ENCODE results near the gene AGMAT. TPM values are rescaled to one million over a fixed set of nuclear protein-coding genes. Genes with fewer than 3 reads are reported as not detected.

AGMAT gene
- total and polyA plus RNA-seq, 7 experiments from 2014 or later, result 6.4 to 21.5 (median 9.9) TPM

DNA sequence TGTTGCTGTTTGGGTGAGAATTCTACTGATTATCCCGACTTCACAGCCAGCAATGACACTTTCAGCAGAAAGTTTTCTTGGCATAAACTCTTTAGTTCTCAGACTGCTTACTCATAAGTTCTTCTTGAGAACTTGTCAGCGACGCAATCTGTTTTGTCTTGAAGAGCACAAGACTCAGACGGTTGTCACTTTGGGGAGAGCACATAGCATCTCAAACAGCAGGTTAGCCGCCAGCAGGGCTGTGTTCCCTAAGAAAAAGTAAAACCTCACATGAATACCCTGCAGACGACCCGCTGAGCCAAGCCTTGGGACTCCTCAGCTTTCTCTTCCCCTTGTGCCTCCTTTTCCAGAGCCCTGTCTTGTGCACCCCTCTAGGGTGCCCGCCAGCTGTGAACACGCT is 11.4 kb downstream of the AGMAT start:
- Histone ChIP-seq H3K9me3 (ENCODE audit: control insufficient read depth in 2 of 3, low read length in 3 of 3) (no peaks in the 10 kb centered on the region), H3K4me1 (ENCODE audit: control insufficient read depth in 2 of 2, insufficient read depth in 2 of 2, low read length in 2 of 2) (peaks cover 5 to 16% of the 10 kb centered on the region in 2 donors), H3K27ac (ENCODE audit: low read depth, low read length) (no peak overlapping the region), H3K4me3 (ENCODE audit: low read length) (no peak overlapping the region), H3K27me3 (ENCODE audit: control insufficient read depth in 2 of 2, insufficient read depth in 2 of 2, low read length in 2 of 2) (no peaks in the 10 kb centered on the region), H3K36me3 (ENCODE audit: control insufficient read depth in 2 of 3, insufficient read depth in 3 of 3, low read length in 3 of 3) (peaks cover 0 to 40% (median 0%) of the 10 kb centered on the region in 3 experiments)
- ChIA-PET POLR2A (interaction anchor here (0.6 to 1.2 kb wide), 4 partner anchors 8 to 49 kb away, joined by 3 to 8 read pairs (median 3); no protein-coding TSS in a partner anchor), CTCF (interaction anchor here (0.6 kb wide), 1 partner anchor 117 kb away, joined by 4 read pairs; no protein-coding TSS in a partner anchor)
- Mint-ChIP-seq H3K36me3 (peaks cover 5 to 38% (median 20%) of the 10 kb centered on the region in 5 donors), H3K4me1 (peaks cover 8 to 28% (median 26%) of the 10 kb centered on the region in 7 donors), H3K27ac (peak overlapping the region in 5 of 9 donors; percentile 15 to 68 (median 62)), H3K27me3 (no peaks in the 10 kb centered on the region), H3K9me3 (no peaks in the 10 kb centered on the region), H3K4me3 (no peak overlapping the region)
- intact Hi-C loops (cut with micrococcal nuclease), result no loop called here
- ATAC-seq (no peak), DNase-seq (no peak)

DNA sequence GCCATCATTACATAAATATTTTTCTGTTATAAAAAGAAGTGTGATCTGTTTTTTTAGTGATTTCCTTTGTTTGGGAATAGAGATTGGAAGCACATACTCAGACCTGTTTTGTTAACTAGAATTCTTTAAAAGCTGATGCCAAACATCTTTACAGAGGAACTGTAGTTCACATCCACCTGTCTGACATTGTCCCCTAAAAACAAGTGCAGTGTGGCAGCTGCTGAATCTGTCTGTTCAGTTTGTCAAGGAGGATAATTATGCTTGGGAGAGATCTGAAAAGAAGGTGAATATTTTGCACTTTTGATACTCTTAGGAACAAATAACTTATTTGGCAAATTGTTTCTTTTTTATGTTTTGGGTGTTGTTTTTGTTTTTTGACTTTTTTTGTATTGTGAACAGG is 13.6 kb downstream of the AGMAT start:
- no peak overlapping the region for H3K4me3 Mint-ChIP-seq
- Histone ChIP-seq H3K27ac (ENCODE audit: low read depth, low read length) (no peak overlapping the region), H3K9me3 (ENCODE audit: control insufficient read depth in 2 of 3, low read length in 3 of 3) (no peaks in the 10 kb centered on the region), H3K36me3 (ENCODE audit: control insufficient read depth in 2 of 3, insufficient read depth in 3 of 3, low read length in 3 of 3) (peaks cover 7 to 62% (median 11%) of the 10 kb centered on the region in 3 experiments), H3K27me3 (ENCODE audit: control insufficient read depth in 2 of 2, insufficient read depth in 2 of 2, low read length in 2 of 2) (no peaks in the 10 kb centered on the region), H3K4me3 (ENCODE audit: low read length) (no peak overlapping the region), H3K4me1 (ENCODE audit: control insufficient read depth in 2 of 2, insufficient read depth in 2 of 2, low read length in 2 of 2) (no peaks in the 10 kb centered on the region)
- H3K27me3 Mint-ChIP-seq, result no peaks in the 10 kb centered on the region
- ChIA-PET POLR2A (interaction anchor here (0.7 to 0.9 kb wide), 2 partner anchors 46 to 97 kb away, joined by 3 to 4 read pairs; no protein-coding TSS in a partner anchor), CTCF (interaction anchor here (0.7 kb wide), 1 partner anchor 23 kb away, joined by 3 read pairs; no protein-coding TSS in a partner anchor)
- no peak for ATAC-seq
- peak overlapping the region in 8 of 9 donors; percentile 30 to 83 (median 52) for H3K27ac Mint-ChIP-seq
- intact Hi-C loops (cut with micrococcal nuclease), result no loop called here
- peaks cover 0 to 11% (median 7%) of the 10 kb centered on the region in 7 donors for H3K4me1 Mint-ChIP-seq
- H3K9me3 Mint-ChIP-seq, result no peaks in the 10 kb centered on the region
- H3K36me3 Mint-ChIP-seq, result peaks cover 10 to 53% (median 18%) of the 10 kb centered on the region in 5 donors
- no peak for DNase-seq

DNA sequence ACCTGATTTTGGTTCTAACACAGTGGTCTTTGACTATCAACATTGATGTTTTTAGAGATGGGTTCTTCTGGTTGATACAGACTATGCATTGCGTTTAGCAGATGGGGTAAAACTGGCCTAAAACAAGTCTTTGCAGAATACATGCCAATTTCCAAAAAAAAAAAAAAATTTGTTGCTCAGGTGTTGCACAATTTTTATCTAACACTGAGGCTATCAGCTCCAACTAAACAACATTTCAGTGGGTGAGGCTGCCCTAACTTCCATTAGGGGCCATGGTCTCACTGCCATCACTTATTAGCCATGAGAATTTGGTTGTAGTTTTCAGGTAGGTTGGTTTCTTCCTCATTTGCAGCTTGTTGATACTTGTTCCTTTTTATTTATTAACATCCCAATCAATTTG is 14.0 kb downstream of the AGMAT start:
- Mint-ChIP-seq H3K27ac (peak overlapping the region in 7 of 9 donors; percentile 30 to 83 (median 55)), H3K9me3 (no peaks in the 10 kb centered on the region), H3K27me3 (no peaks in the 10 kb centered on the region), H3K4me1 (peaks cover 0 to 11% (median 7%) of the 10 kb centered on the region in 7 donors), H3K36me3 (peaks cover 11 to 57% (median 19%) of the 10 kb centered on the region in 5 donors), H3K4me3 (no peak overlapping the region)
- Histone ChIP-seq H3K4me3 (ENCODE audit: low read length) (no peak overlapping the region), H3K27me3 (ENCODE audit: control insufficient read depth in 2 of 2, insufficient read depth in 2 of 2, low read length in 2 of 2) (no peaks in the 10 kb centered on the region), H3K4me1 (ENCODE audit: control insufficient read depth in 2 of 2, insufficient read depth in 2 of 2, low read length in 2 of 2) (no peaks in the 10 kb centered on the region), H3K36me3 (ENCODE audit: control insufficient read depth in 2 of 3, insufficient read depth in 3 of 3, low read length in 3 of 3) (peaks cover 10 to 66% (median 15%) of the 10 kb centered on the region in 3 experiments), H3K27ac (ENCODE audit: low read depth, low read length) (no peak overlapping the region), H3K9me3 (ENCODE audit: control insufficient read depth in 2 of 3, low read length in 3 of 3) (no peaks in the 10 kb centered on the region)
- CTCF ChIA-PET, result no interaction called here
- no peak for ATAC-seq
- intact Hi-C loops (cut with micrococcal nuclease), result no loop called here
- no peak for DNase-seq
- POLR2A ChIA-PET, result interaction anchor here (0.7 to 1.1 kb wide), 3 partner anchors 8 to 97 kb away, joined by 3 to 4 read pairs (median 3); no protein-coding TSS in a partner anchor

DNA sequence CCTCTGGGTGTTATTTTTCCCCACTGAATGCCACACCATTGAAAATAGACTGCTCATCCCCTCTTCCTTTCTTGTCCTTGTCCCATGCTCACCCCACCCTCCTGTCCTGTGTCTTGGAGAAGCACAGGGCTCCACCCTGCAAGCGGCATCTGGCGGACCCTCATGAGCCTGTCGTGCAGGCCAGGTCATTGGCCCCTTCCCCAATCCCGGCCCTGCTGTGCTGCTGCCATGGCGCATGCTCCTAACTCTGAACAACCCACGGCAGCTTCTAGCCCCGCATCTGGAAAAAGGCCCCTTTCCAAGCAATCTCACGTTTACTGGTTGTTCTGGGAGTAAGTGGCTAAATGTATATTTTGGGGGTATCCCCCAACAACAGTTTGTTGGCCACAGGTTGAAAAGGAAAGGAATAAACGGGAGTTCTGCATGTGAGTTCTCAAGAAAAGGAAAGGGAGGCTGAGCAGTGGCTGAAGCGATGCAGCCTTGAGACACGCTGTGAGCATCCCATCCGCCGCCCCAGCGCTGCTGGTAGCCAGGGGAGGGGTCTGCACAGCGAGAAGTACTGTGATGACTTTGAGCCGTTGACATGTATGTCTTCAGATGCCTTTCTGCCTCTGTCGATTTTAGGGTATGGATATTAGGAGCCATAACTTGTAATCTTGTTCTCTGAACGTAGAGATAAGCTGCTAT is 16.3 kb downstream of the AGMAT start:
- H3K27me3 ChIP-seq (ENCODE audit: control insufficient read depth in 2 of 2, insufficient read depth in 2 of 2, low read length in 2 of 2), result no peaks in the 10 kb centered on the region
- peaks cover 20 to 67% (median 20%) of the 10 kb centered on the region in 3 experiments for H3K36me3 ChIP-seq (ENCODE audit: control insufficient read depth in 2 of 3, insufficient read depth in 3 of 3, low read length in 3 of 3)
- Mint-ChIP-seq H3K27me3 (no peaks in the 10 kb centered on the region), H3K27ac (peak overlapping the region in 6 of 9 donors; percentile 18 to 77 (median 62)), H3K9me3 (no peaks in the 10 kb centered on the region), H3K4me1 (peaks cover 0 to 11% (median 4%) of the 10 kb centered on the region in 7 donors), H3K36me3 (peaks cover 5 to 57% (median 22%) of the 10 kb centered on the region in 5 donors), H3K4me3 (no peak overlapping the region)
- H3K4me1 ChIP-seq (ENCODE audit: control insufficient read depth in 2 of 2, insufficient read depth in 2 of 2, low read length in 2 of 2), result no peaks in the 10 kb centered on the region
- DNase-seq, result no peak
- no peak for ATAC-seq
- intact Hi-C loops (cut with micrococcal nuclease), result no loop called here
- no peak overlapping the region for H3K27ac ChIP-seq (ENCODE audit: low read depth, low read length)
- H3K4me3 ChIP-seq (ENCODE audit: low read length), result no peak overlapping the region
- POLR2A ChIA-PET, result interaction anchor here (1.1 kb wide), 1 partner anchor 9 kb away, joined by 3 read pairs; no protein-coding TSS in a partner anchor
- H3K9me3 ChIP-seq (ENCODE audit: control insufficient read depth in 2 of 3, low read length in 3 of 3), result no peaks in the 10 kb centered on the region
- CTCF ChIA-PET, result interaction anchor here (0.6 to 1.5 kb wide), 2 partner anchors 15 to 510 kb away, joined by 3 read pairs; no protein-coding TSS in a partner anchor

DNA sequence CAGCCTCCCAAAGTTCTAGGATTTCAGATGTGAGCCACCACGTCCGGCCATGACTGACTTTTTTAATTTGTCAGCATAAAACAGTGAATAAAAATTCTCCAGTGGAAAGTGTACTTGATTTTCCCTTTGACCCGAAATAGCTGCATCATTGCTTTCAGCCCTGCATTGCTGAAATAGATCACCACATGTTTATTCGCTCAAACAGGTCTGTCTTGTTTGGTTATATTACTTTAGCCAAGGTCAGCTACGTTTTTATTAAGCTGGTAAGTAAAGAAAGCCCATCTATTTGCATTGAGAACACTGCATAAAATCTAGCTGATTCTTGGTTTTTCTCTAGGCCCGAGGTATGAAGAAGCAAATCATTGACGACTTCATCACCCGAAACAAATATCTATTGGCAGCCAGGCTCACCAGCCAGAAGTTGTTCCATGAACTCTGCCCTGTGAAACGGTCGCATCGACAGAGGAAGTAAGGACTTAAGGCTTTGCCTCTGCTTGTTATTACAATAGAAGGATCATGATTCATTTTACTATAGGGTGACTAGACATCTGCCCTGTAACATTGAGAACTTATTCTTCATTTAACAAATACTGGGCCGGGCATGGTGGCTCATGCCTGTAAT is 25.6 kb downstream of the AGMAT start:
- Mint-ChIP-seq H3K9me3 (peaks cover 0 to 1% (median 0%) of the 10 kb centered on the region in 11 donors), H3K27ac (no peak overlapping the region), H3K4me1 (peaks cover 0 to 6% (median 4%) of the 10 kb centered on the region in 7 donors), H3K36me3 (peaks cover 9 to 26% (median 14%) of the 10 kb centered on the region in 5 donors), H3K4me3 (no peak overlapping the region), H3K27me3 (no peaks in the 10 kb centered on the region)
- H3K27me3 ChIP-seq (ENCODE audit: control insufficient read depth in 2 of 2, insufficient read depth in 2 of 2, low read length in 2 of 2), result no peaks in the 10 kb centered on the region
- CTCF ChIA-PET, result interaction anchor here (0.5 kb wide), 1 partner anchor 34 kb away, joined by 7 read pairs; no protein-coding TSS in a partner anchor
- no peaks in the 10 kb centered on the region for H3K9me3 ChIP-seq (ENCODE audit: control insufficient read depth in 2 of 3, low read length in 3 of 3)
- H3K4me3 ChIP-seq (ENCODE audit: low read length), result no peak overlapping the region
- POLR2A ChIA-PET, result no interaction called here
- DNase-seq, result no peak
- ATAC-seq, result no peak
- H3K36me3 ChIP-seq (ENCODE audit: control insufficient read depth in 2 of 3, insufficient read depth in 3 of 3, low read length in 3 of 3), result peaks cover 8 to 40% (median 12%) of the 10 kb centered on the region in 3 experiments
- no peaks in the 10 kb centered on the region for H3K4me1 ChIP-seq (ENCODE audit: control insufficient read depth in 2 of 2, insufficient read depth in 2 of 2, low read length in 2 of 2)
- intact Hi-C loops (cut with micrococcal nuclease), result no loop called here
- H3K27ac ChIP-seq (ENCODE audit: low read depth, low read length), result no peak overlapping the region

DNA sequence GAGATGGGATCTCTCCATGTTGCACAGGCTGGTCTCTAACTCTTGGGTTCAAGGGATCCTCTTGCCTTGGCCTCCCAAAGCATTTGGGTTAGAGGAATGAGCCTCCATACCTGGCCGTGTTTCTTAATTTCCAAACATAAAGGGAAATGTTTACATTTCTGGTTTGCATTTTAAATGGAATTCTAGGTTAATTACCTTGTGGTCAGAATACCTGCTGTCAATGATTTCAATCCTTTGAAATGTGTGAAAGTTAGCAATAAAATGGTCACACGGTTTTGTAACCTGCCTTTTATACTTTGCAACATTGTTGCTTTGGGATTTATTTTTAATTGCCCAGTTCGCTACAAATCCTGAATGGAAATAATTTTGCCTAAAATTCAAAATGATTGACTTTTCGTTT is 26.3 kb downstream of the AGMAT start:
- Histone ChIP-seq H3K27me3 (ENCODE audit: control insufficient read depth in 2 of 2, insufficient read depth in 2 of 2, low read length in 2 of 2) (no peaks in the 10 kb centered on the region), H3K4me3 (ENCODE audit: low read length) (no peak overlapping the region), H3K9me3 (ENCODE audit: control insufficient read depth in 2 of 3, low read length in 3 of 3) (no peaks in the 10 kb centered on the region), H3K27ac (ENCODE audit: low read depth, low read length) (no peak overlapping the region), H3K4me1 (ENCODE audit: control insufficient read depth in 2 of 2, insufficient read depth in 2 of 2, low read length in 2 of 2) (no peaks in the 10 kb centered on the region), H3K36me3 (ENCODE audit: control insufficient read depth in 2 of 3, insufficient read depth in 3 of 3, low read length in 3 of 3) (peaks cover 8 to 33% (median 12%) of the 10 kb centered on the region in 3 experiments)
- ATAC-seq (no peak), DNase-seq (no peak)
- intact Hi-C loops (cut with micrococcal nuclease), result no loop called here
- Mint-ChIP-seq H3K36me3 (peaks cover 7 to 20% (median 9%) of the 10 kb centered on the region in 5 donors), H3K27me3 (no peaks in the 10 kb centered on the region), H3K4me1 (peaks cover 0 to 6% (median 0%) of the 10 kb centered on the region in 7 donors), H3K27ac (peak overlapping the region in 1 of 9 donors; percentile 68), H3K9me3 (peaks cover 0 to 1% (median 0%) of the 10 kb centered on the region in 11 donors), H3K4me3 (no peak overlapping the region)
- ChIA-PET CTCF (no interaction called here), POLR2A (no interaction called here)

All from naive thymus-derived CD4-positive, alpha-beta T cell (primary cell).